ENCODE results near the gene MUC6. TPM values are rescaled to one million over a fixed set of nuclear protein-coding genes. Genes with fewer than 3 reads are reported as not detected.

Gene MUC6
- total and polyA plus RNA-seq, 4 donors, result 1.3 to 2.2 TPM; not detected in 2

Other genes starting within 250 kb of the MUC6 start
- 10 to 100 TPM; 13.0 to 23.4 TPM for gene CEND1, start 246.6 kb downstream of the MUC6 start, total RNA-seq
- 100 to 1,000 TPM; 162 to 176 TPM for gene CEND1, start 246.6 kb downstream of the MUC6 start, polyA plus RNA-seq (ENCODE audit: insufficient read length in 2 of 2)
- 10 to 100 TPM; 17.5 to 17.6 TPM for gene SLC25A22, start 238.4 kb downstream of the MUC6 start, total RNA-seq
- 10 to 100 TPM; 55.0 to 69.2 TPM for gene SLC25A22, start 238.4 kb downstream of the MUC6 start, polyA plus RNA-seq (ENCODE audit: insufficient read length in 2 of 2)
- 1 to 10 TPM; 5.4 to 8.9 TPM for gene PIDD1, start 231.5 kb downstream of the MUC6 start, total RNA-seq
- gene PIDD1, start 231.5 kb downstream of the MUC6 start, polyA plus RNA-seq (ENCODE audit: insufficient read length in 2 of 2), result 10 to 100 TPM; 21.2 to 28.9 TPM
- gene RPLP2, start 226.8 kb downstream of the MUC6 start, total RNA-seq, result 1,000 to 10,000 TPM in 1 of 2 donors, 100 to 1,000 TPM in 1; 139 to 1,150 TPM
- 100 to 1,000 TPM; 862 to 919 TPM for gene RPLP2, start 226.8 kb downstream of the MUC6 start, polyA plus RNA-seq (ENCODE audit: insufficient read length in 2 of 2)
- 10 to 100 TPM in 1 of 2 donors, 1 to 10 TPM in 1; 9.1 to 18.2 TPM for gene PNPLA2, start 217.8 kb downstream of the MUC6 start, total RNA-seq
- 10 to 100 TPM; 38.8 to 49.9 TPM for gene PNPLA2, start 217.8 kb downstream of the MUC6 start, polyA plus RNA-seq (ENCODE audit: insufficient read length in 2 of 2)
- 1 to 10 TPM; 2.4 to 9.4 TPM for gene CRACR2B, start 208.8 kb downstream of the MUC6 start, total RNA-seq
- gene CRACR2B, start 208.8 kb downstream of the MUC6 start, polyA plus RNA-seq (ENCODE audit: insufficient read length in 2 of 2), result 10 to 100 TPM in 1 of 2 donors, 1 to 10 TPM in 1; 7.4 to 12.1 TPM
- 100 to 1,000 TPM in 1 of 2 donors, 10 to 100 TPM in 1; 71.8 to 185 TPM for gene CD151, start 203.8 kb downstream of the MUC6 start, total RNA-seq
- gene CD151, start 203.8 kb downstream of the MUC6 start, polyA plus RNA-seq (ENCODE audit: insufficient read length in 2 of 2), result 100 to 1,000 TPM in 1 of 2 donors, 10 to 100 TPM in 1; 95.4 to 134 TPM
- gene POLR2L, start 194.2 kb downstream of the MUC6 start, total RNA-seq, result 100 to 1,000 TPM in 1 of 2 donors, 10 to 100 TPM in 1; 34.7 to 160 TPM
- gene POLR2L, start 194.2 kb downstream of the MUC6 start, polyA plus RNA-seq (ENCODE audit: insufficient read length in 2 of 2), result 100 to 1,000 TPM; 118 to 130 TPM
- gene TSPAN4, start 193.9 kb downstream of the MUC6 start, total RNA-seq, result 100 to 1,000 TPM in 1 of 2 donors, 10 to 100 TPM in 1; 27.2 to 151 TPM
- gene TSPAN4, start 193.9 kb downstream of the MUC6 start, polyA plus RNA-seq (ENCODE audit: insufficient read length in 2 of 2), result 10 to 100 TPM; 57.4 to 99.8 TPM
- 10 to 100 TPM; 36.1 to 63.0 TPM for gene CHID1, start 125.9 kb downstream of the MUC6 start, total RNA-seq
- gene CHID1, start 125.9 kb downstream of the MUC6 start, polyA plus RNA-seq (ENCODE audit: insufficient read length in 2 of 2), result 100 to 1,000 TPM in 1 of 2 donors, 10 to 100 TPM in 1; 98.8 to 105 TPM
- 10 to 100 TPM; 46.4 to 55.3 TPM for gene AP2A2, start 110.8 kb downstream of the MUC6 start, total RNA-seq
- 100 to 1,000 TPM; 109 to 132 TPM for gene AP2A2, start 110.8 kb downstream of the MUC6 start, polyA plus RNA-seq (ENCODE audit: insufficient read length in 2 of 2)
- not detected for gene MUC2, start 38.2 kb upstream of the MUC6 start, total RNA-seq
- gene MUC2, start 38.2 kb upstream of the MUC6 start, polyA plus RNA-seq (ENCODE audit: insufficient read length in 2 of 2), result not detected
- not detected for gene MUC5AC, start 121.2 kb upstream of the MUC6 start, total RNA-seq
- gene MUC5AC, start 121.2 kb upstream of the MUC6 start, polyA plus RNA-seq (ENCODE audit: insufficient read length in 2 of 2), result under 1 TPM in 1 of 2 donors, not detected in 1; 0.02 TPM
- under 1 TPM in 1 of 2 donors, not detected in 1; 0.17 TPM for gene MUC5B, start 186.3 kb upstream of the MUC6 start, total RNA-seq
- under 1 TPM; 0.21 to 0.44 TPM for gene MUC5B, start 186.3 kb upstream of the MUC6 start, polyA plus RNA-seq (ENCODE audit: insufficient read length in 2 of 2)